ENCODE measurements around the gene KIF26B.

- TF ChIP-seq POLR2A (IDR thresholded peaks at IDR 0.05; ENCODE audit: low read depth, low read length) (no peak), ELK1 (IDR thresholded peaks at IDR 0.05; ENCODE audit: borderline replicate concordance, low read depth, low read length) (no peak), CTCF (conservative IDR thresholded peaks at IDR 0.05; ENCODE audit: low read depth, low read length) (no peak), SMC3 (IDR thresholded peaks at IDR 0.05; ENCODE audit: low read depth, low read length) (no peak), BHLHE40 (IDR thresholded peaks at IDR 0.05; ENCODE audit: low read depth, low read length) (no peak), RAD21 (IDR thresholded peaks at IDR 0.05; ENCODE audit: low read length) (no peak), USF2 (IDR thresholded peaks at IDR 0.05; ENCODE audit: low read depth, low read length) (no peak), RFX5 (IDR thresholded peaks at IDR 0.05; ENCODE audit: low read depth, low read length) (no peak), CEBPB (IDR thresholded peaks at IDR 0.05; ENCODE audit: low read depth, low read length) (no peak), FOS (IDR thresholded peaks at IDR 0.05; ENCODE audit: low read depth, low read length) (no peak), RCOR1 (IDR thresholded peaks at IDR 0.05; ENCODE audit: insufficient replicate concordance, low read length) (no peak), MXI1 (IDR thresholded peaks at IDR 0.05; ENCODE audit: borderline replicate concordance, low read depth, low read length) (no peak), NFE2L2 (IDR thresholded peaks at IDR 0.05; ENCODE audit: low read depth, low read length) (no peak), CHD1 (IDR thresholded peaks at IDR 0.05; ENCODE audit: low read depth, low read length) (no peak)
These were observed 12.5 kb upstream of the KIF26B start for GRCh38 chr1:245142171-245142798.

Data from IMR-90 (cell line).